Prostate gland (tissue), 2 donors: Measurements from ENCODE around the gene TRIO.

Experiments used
- CTCF ChIP-seq, 4 experiments: fragments of 200-600 bp in 2 of 4; fragments of 450-650 bp in 2 of 4; sonication (generic) in 2 of 4; IDR thresholded peaks; 1 replicate in 3 of 4; 2 replicates in 1 of 4; pipeline ENCODE4 v1.5.1; 2016 to 2019; ENCODE audit warnings: antibody characterized with exemption in 4 of 4, mild to moderate bottlenecking in 2 of 4, moderate library complexity in 2 of 4
- POLR2A ChIP-seq: fragments of 450-650 bp; IDR thresholded peaks from one replicate; pipeline ENCODE4 v1.6.1; 2016; ENCODE audit warnings: antibody characterized with exemption, mild to moderate bottlenecking

DNA sequence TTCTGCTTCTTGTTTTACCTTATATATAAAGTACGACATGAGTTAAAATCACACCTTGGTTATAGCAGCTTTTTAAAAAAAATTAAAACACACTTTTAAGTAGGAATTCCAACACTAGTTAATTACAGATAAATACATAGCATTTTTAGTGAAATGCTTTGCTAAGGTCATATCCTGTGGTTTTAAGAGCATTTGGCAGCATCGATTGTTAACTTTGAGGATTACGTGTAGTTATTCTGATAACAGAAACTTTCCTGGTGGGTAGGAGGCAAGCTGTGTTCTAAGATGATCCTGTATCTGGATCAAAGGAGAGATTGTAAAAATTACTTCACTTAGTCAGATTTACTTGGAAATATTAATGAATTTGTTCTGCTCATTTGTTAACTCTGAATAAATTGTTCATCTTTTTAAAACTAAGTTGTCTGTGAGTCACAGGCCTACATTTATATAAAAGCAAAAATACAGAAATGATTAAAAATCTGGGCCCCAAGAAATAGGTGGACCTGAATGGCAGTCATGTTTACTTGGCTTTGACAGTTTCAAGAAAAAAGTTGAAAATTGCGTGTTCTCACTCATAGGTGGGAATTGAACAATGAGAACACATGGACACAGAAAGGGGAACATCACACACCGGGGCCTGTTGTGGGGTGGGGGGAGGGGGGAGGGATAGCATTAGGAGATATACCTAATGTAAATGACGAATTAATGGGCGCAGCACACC is 58.3 kb downstream of the TRIO start:
- no peak for TF ChIP-seq CTCF (IDR thresholded peaks at IDR 0.05)
- no peak for TF ChIP-seq POLR2A
